ENCODE results near the gene KRABD2.
"Not testable (repeated sequence)": the region's sequence is repeated elsewhere in the genome, so short reads cannot be mapped to it uniquely, and the experiment has no call there.

KRABD2 gene

DNA sequence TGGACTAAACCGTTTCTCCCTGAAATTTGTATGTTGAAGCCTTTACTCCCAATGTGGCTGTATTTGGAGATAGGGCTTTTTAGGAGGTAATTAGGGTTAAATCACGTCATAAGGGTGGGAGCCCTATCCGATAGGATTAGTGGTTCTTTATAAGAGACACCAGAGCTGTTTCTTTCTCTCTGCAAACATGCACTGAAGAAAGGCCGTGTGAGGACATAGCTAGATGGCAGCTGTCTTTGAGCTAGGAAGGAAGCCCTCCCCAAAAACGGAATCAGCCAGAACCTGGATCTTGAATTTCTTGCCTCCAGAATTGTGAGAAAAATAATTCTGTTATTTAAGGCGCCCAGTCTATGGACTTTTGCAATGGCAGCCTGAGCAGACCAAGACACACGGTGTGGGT is 22.8 kb downstream of the KRABD2 start:
- no peaks in the 10 kb centered on the region for H3K27me3 ChIP-seq
- TF ChIP-seq EP300 (IDR thresholded peaks at IDR 0.05), result no peak
- 75 to 83% (median 76%) methylated on average over 7 of the region's 7 CpGs for WGBS, 3 donors
- no peak for DNase-seq
- H3K4me1 ChIP-seq (ENCODE audit: insufficient read depth), result no peaks in the 10 kb centered on the region
- H3K4me3 ChIP-seq, result no peak overlapping the region
- H3K27ac ChIP-seq, result no peak overlapping the region
- intact Hi-C loops (cut with DNase I), result no loop called here
- H3K36me3 ChIP-seq, result no peaks in the 10 kb centered on the region
- H3K9me3 ChIP-seq, result no peaks in the 10 kb centered on the region

- Histone ChIP-seq H3K27ac (no peak overlapping the region), H3K9me3 (no peaks in the 10 kb centered on the region), H3K36me3 (no peaks in the 10 kb centered on the region), H3K4me1 (ENCODE audit: insufficient read depth) (no peaks in the 10 kb centered on the region), H3K27me3 (no peaks in the 10 kb centered on the region), H3K4me3 (no peak overlapping the region)
- TF ChIP-seq, protein P1, sequence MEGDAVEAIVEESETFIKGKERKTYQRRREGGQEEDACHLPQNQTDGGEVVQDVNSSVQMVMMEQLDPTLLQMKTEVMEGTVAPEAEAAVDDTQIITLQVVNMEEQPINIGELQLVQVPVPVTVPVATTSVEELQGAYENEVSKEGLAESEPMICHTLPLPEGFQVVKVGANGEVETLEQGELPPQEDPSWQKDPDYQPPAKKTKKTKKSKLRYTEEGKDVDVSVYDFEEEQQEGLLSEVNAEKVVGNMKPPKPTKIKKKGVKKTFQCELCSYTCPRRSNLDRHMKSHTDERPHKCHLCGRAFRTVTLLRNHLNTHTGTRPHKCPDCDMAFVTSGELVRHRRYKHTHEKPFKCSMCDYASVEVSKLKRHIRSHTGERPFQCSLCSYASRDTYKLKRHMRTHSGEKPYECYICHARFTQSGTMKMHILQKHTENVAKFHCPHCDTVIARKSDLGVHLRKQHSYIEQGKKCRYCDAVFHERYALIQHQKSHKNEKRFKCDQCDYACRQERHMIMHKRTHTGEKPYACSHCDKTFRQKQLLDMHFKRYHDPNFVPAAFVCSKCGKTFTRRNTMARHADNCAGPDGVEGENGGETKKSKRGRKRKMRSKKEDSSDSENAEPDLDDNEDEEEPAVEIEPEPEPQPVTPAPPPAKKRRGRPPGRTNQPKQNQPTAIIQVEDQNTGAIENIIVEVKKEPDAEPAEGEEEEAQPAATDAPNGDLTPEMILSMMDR (IDR thresholded peaks at IDR 0.05), result no peak
- TF ChIP-seq POLR2A (IDR thresholded peaks at IDR 0.05) (no peak), EP300 (IDR thresholded peaks at IDR 0.05) (no peak)
- no peak for DNase-seq
- intact Hi-C loops (cut with DNase I), result no loop called here
- WGBS, 3 donors, result 76 to 84% (median 80%) methylated on average over 7 of the region's 7 CpGs
Measured at GRCh38 chr17:8350339-8350738, 26.2 kb downstream of the KRABD2 start.

DNA sequence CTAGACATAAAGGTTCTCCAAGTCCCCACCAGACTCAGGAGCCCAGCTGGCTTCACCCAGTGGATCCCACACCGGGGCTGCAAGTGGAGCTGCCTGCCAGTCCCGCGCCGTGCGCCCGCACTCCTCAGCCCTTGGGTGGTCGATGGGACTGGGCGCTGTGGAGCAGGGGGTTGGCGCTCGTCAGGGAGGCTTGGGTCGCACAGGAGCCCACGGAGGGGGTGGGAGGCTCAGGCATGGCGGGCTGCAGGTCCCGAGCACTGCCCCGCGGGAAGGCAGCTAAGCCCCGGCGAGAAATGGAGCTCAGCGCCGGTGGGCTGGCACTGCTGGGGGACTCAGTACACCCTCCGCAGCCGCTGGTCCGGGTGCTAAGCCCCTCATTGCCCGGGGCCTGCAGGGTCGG is 29.5 kb downstream of the KRABD2 start:
- H3K4me3 ChIP-seq; H3K27ac ChIP-seq; H3K9me3 ChIP-seq; intact Hi-C loops (cut with DNase I); H3K27me3 ChIP-seq; H3K36me3 ChIP-seq; DNase-seq; H3K4me1 ChIP-seq (ENCODE audit: insufficient read depth): not testable (repeated sequence)
- WGBS, 3 donors, result 11 to 54% (median 29%) methylated on average over 15 to 25 of the region's 25 CpGs

DNA sequence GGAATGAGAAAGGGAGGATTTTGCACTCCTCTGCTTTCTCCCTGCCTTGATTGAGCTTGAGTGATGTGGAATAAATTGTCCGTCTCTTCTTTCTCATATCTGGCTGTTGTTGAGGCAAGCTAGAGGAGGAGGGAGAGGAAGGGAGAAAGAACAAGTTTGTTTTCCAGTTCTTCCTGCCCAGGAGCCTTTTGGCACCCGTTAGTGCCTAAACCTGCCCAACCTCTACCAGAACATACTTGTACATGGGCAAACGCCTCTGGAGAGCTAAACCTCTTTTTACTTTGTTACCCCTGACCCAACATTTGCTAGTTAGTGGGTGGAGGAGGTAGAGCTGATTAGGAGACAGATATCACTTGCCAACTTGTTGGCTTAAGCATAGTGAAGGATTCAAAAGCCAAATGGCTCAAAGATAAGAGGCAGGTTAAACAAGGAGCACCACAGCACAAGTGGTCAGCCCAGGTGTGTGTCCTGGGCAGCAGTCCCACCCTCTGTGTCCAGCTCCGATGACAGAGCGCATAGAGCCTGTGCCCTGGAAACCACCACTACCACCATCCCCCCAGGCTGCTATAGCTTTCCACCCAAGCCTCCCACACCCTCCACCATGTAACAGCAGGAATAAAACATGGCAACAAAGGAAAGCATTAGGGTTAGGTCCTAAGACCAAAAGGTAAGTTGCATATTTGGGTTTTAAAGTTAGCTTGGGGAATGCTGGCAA is 30.4 kb downstream of the KRABD2 start:
- no peaks in the 10 kb centered on the region for H3K9me3 ChIP-seq
- no peaks in the 10 kb centered on the region for H3K36me3 ChIP-seq
- no peak overlapping the region for H3K27ac ChIP-seq
- H3K27me3 ChIP-seq, result no peaks in the 10 kb centered on the region
- no peak for TF ChIP-seq POLR2A (IDR thresholded peaks at IDR 0.05)
- 52 to 63% (median 60%) methylated on average over 5 of the region's 5 CpGs for WGBS, 3 donors
- DNase-seq, result no peak
- no peaks in the 10 kb centered on the region for H3K4me1 ChIP-seq (ENCODE audit: insufficient read depth)
- no peak overlapping the region for H3K4me3 ChIP-seq
- intact Hi-C loops (cut with DNase I), result no loop called here

DNA sequence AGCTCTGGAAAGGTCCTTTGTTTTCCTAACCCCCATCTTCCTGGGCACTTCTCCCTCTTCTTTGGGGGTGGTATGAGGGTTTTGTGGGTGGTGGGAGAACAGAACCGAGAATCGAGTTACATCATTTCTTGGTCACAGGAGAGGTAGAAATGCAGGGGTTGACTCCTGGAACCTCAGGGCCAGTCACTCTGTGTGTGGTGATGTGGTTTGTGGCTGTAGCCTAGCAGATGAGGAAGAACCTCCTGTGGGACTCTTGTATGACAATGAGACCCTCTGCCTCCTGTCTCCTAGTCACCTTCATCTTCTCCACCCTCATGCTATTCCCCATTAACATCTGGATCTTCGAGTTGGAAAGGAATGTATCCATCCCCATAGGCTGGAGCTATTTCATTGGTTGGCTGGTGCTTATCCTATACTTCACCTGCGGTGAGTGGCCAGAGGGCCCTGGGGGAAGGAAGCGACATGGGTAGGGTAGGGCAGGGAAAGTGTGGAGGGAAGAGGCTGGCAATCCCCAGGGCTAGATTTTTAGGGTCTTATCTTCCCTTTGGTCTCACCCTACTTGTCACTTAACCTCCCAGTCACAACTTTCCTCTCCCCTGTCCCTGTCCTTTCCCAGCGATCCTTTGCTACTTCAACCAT is 31.3 kb downstream of the KRABD2 start:
- no peaks in the 10 kb centered on the region for H3K9me3 ChIP-seq
- WGBS, 3 donors, result 58 to 72% (median 68%) methylated on average over 6 of the region's 6 CpGs
- intact Hi-C loops (cut with DNase I), result no loop called here
- no peak for TF ChIP-seq EP300 (IDR thresholded peaks at IDR 0.05)
- no peak for TF ChIP-seq POLR2A (IDR thresholded peaks at IDR 0.05)
- TF ChIP-seq, protein P1 (IDR thresholded peaks at IDR 0.05), result no peak
- no peak overlapping the region for H3K4me3 ChIP-seq
- H3K36me3 ChIP-seq, result no peaks in the 10 kb centered on the region
- no peaks in the 10 kb centered on the region for H3K4me1 ChIP-seq (ENCODE audit: insufficient read depth)
- no peaks in the 10 kb centered on the region for H3K27me3 ChIP-seq
- no peak for DNase-seq
- no peak overlapping the region for H3K27ac ChIP-seq

DNA sequence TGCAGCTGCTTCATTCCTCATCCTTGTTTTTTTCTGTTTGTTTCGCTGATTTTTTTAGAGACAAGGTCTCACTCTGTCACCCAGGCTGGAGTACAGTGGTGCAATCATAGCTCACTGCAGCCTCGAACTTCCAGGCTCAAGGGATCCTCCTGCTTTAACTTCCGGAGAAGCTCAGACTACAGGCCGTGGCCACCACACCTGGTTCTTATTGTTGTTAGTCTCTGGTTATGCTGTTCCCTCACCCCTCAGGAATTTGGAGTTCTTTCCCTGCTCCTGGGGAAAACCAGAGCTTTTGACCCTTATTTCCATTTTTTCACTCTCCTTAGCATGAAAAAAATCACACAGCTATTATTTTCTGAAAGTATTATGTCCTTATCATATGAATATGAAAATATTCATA is 35.0 kb downstream of the KRABD2 start:
- H3K27me3 ChIP-seq, result no peaks in the 10 kb centered on the region
- no peak for DNase-seq
- H3K9me3 ChIP-seq, result no peaks in the 10 kb centered on the region
- intact Hi-C loops (cut with DNase I), result no loop called here
- H3K4me1 ChIP-seq (ENCODE audit: insufficient read depth), result no peaks in the 10 kb centered on the region
- H3K27ac ChIP-seq, result no peak overlapping the region
- no peak overlapping the region for H3K4me3 ChIP-seq
- TF ChIP-seq POLR2A (IDR thresholded peaks at IDR 0.05) (no peak), EP300 (IDR thresholded peaks at IDR 0.05) (no peak)
- TF ChIP-seq, protein P1 (IDR thresholded peaks at IDR 0.05), result no peak
- 23 to 39% (median 26%) methylated on average over 4 of the region's 4 CpGs for WGBS, 3 donors
- no peaks in the 10 kb centered on the region for H3K36me3 ChIP-seq

Measured in ovary (tissue), 7 donors.